Measurements from ENCODE around the gene TAS2R20. TPM values are rescaled to one million over a fixed set of nuclear protein-coding genes. Genes with fewer than 3 reads are reported as not detected.
"Not testable (repeated sequence)": the region's sequence is repeated elsewhere in the genome, so short reads cannot be mapped to it uniquely, and the experiment has no call there.

The TAS2R20 gene
- total RNA-seq (2014; rRNA removed; shearing (Covaris generic)) (3.9 and 6.0 TPM in 2 replicates), polyA plus RNA-seq (2016; fragmentation: Nextera tagmentation; extraction: Ambion mirVana) (not detected in 2 replicates)
- long read RNA-seq, result 0 reads

GRCh38 chr12:10998204-10998603 lies at the start of gene TAS2R20:
TSS of gene TAS2R20 (minus strand) at chr12:10998304. CDS start at chr12:10997875, 429 bp downstream.
- Mint-ChIP-seq H3K4me3 (no peak within 1 kb of the TSS), H3K4me1 (no peaks in the 10 kb centered on the region)

GRCh38 chr12:11041366-11041765 lies 43.3 kb upstream of the TAS2R20 start:
- not testable (repeated sequence) for H3K4me2 ChIP-seq; H4K20me1 ChIP-seq (replicated peaks; ENCODE audit: insufficient read depth); ATAC-seq; DNase-seq (ENCODE audit: low spot score); H3K36me3 ChIP-seq (ENCODE audit: insufficient read depth); H3K9me3 Mint-ChIP-seq; H3K4me3 Mint-ChIP-seq; H2AFZ ChIP-seq; H3K27ac ChIP-seq (ENCODE audit: low read depth); H3K27ac Mint-ChIP-seq; H3K27me3 Mint-ChIP-seq (ENCODE audit: insufficient read depth, low read depth, poor library complexity); H3K9me2 ChIP-seq (ENCODE audit: insufficient read depth); H3F3A ChIP-seq (replicated peaks; ENCODE audit: low read depth); H3K4me1 ChIP-seq (ENCODE audit: insufficient read depth); H3K27me3 ChIP-seq (ENCODE audit: insufficient read depth); H3K79me2 ChIP-seq (replicated peaks; ENCODE audit: insufficient read depth); H3K4me3 ChIP-seq; H3K4me1 Mint-ChIP-seq
- H3K36me3 Mint-ChIP-seq (ENCODE audit: low read depth), result peaks cover 21% of the 10 kb centered on the region

More at GRCh38 chr12:10998204-10998603, at the start of gene TAS2R20:
- Histone ChIP-seq H3K27ac (ENCODE audit: low read depth) (no peak within 1 kb of the TSS), H3K4me2 (no peak within 1 kb of the TSS), H3K9me2 (ENCODE audit: insufficient read depth) (no peaks in the 10 kb centered on the region), H3K36me3 (ENCODE audit: insufficient read depth) (no peaks in the 10 kb centered on the region; the same call in 1 of the 2 replicates), H3K4me3 (no peak within 1 kb of the TSS), H3K79me2 (replicated peaks; ENCODE audit: insufficient read depth) (no peaks in the 10 kb centered on the region), H3K27me3 (ENCODE audit: insufficient read depth) (no peaks in the 10 kb centered on the region), H2AFZ (no peak within 1 kb of the TSS), H4K20me1 (replicated peaks; ENCODE audit: insufficient read depth) (no peaks in the 10 kb centered on the region), H3F3A (replicated peaks; ENCODE audit: low read depth) (no peaks in the 10 kb centered on the region), H3K4me1 (ENCODE audit: insufficient read depth) (no peaks in the 10 kb centered on the region)
- Mint-ChIP-seq H3K27ac (no peak within 1 kb of the TSS), H3K36me3 (ENCODE audit: low read depth) (peaks cover 2% of the 10 kb centered on the region; the same call in 2 of the 3 replicates), H3K27me3 (ENCODE audit: insufficient read depth, low read depth, poor library complexity) (no peaks in the 10 kb centered on the region), H3K9me3 (no peaks in the 10 kb centered on the region)
- ATAC-seq (no peak), DNase-seq (ENCODE audit: low spot score) (no peak)
- TF ChIP-seq ETS1 (IDR thresholded peaks at IDR 0.05), result no peak

- H3K4me1 Mint-ChIP-seq, result no peaks in the 10 kb centered on the region
- no peak overlapping the region for H3K27ac ChIP-seq (ENCODE audit: low read depth)
- H3F3A ChIP-seq (replicated peaks; ENCODE audit: low read depth), result no peaks in the 10 kb centered on the region
- peaks cover 18% of the 10 kb centered on the region; the same call in 2 of the 3 replicates for H3K36me3 Mint-ChIP-seq (ENCODE audit: low read depth)
- no peaks in the 10 kb centered on the region for H3K4me1 ChIP-seq (ENCODE audit: insufficient read depth)
- H3K27me3 ChIP-seq (ENCODE audit: insufficient read depth), result no peaks in the 10 kb centered on the region
- H3K4me3 ChIP-seq, result no peak overlapping the region
- no peak for ATAC-seq
- TF ChIP-seq JUNB (IDR thresholded peaks at IDR 0.05; ENCODE audit: unreplicated experiment) (no peak), EZH2phosphoT487 (IDR thresholded peaks at IDR 0.05; ENCODE audit: unreplicated experiment) (no peak), NANOG (IDR thresholded peaks at IDR 0.05; ENCODE audit: borderline replicate concordance) (no peak), EZH2 (IDR thresholded peaks at IDR 0.05; ENCODE audit: low read depth, unreplicated experiment) (no peak)
- no peak for DNase-seq (ENCODE audit: low spot score)
- H3K27ac Mint-ChIP-seq, result no peak overlapping the region
- no peak overlapping the region for H3K4me2 ChIP-seq
- peaks cover 4% of the 10 kb centered on the region for H3K79me2 ChIP-seq (replicated peaks; ENCODE audit: insufficient read depth)
- no peak overlapping the region for H2AFZ ChIP-seq
- no peaks in the 10 kb centered on the region for H3K9me2 ChIP-seq (ENCODE audit: insufficient read depth)
- no peaks in the 10 kb centered on the region for H3K9me3 Mint-ChIP-seq
- H3K36me3 ChIP-seq (ENCODE audit: insufficient read depth), result no peaks in the 10 kb centered on the region; the same call in 1 of the 2 replicates
- peaks cover 2% of the 10 kb centered on the region for H3K27me3 Mint-ChIP-seq (ENCODE audit: insufficient read depth, low read depth, poor library complexity)
- no peak overlapping the region for H3K4me3 Mint-ChIP-seq
- H4K20me1 ChIP-seq (replicated peaks; ENCODE audit: insufficient read depth), result no peaks in the 10 kb centered on the region
Measured at GRCh38 chr12:11040162-11040561, 42.1 kb upstream of the TAS2R20 start.
